Ectodermal cell (in vitro differentiated cells): ENCODE data around the gene GALE.
A peak's percentile ranks its signal among the peaks of the same experiment; 100 is the strongest.
"Not testable (repeated sequence)": the region's sequence is repeated elsewhere in the genome, so short reads cannot be mapped to it uniquely, and the experiment has no call there.

Source experiments
- H3K27ac ChIP-seq: 2 replicates; pipeline ENCODE4 v1.7.0; 2013; ENCODE audit warnings: mild to moderate bottlenecking, low read depth, low read length; ENCODE audit not compliant: insufficient read depth, poor library complexity, severe bottlenecking
- H3K27me3 ChIP-seq: 2 replicates; pipeline ENCODE4 v1.7.0; 2013; ENCODE audit warnings: mild to moderate bottlenecking, low read length; ENCODE audit not compliant: insufficient read depth, control insufficient read depth, poor library complexity, severe bottlenecking
- H3K36me3 ChIP-seq: one replicate; pipeline ENCODE4 v1.7.0; 2013; ENCODE audit warnings: low read length; ENCODE audit not compliant: control insufficient read depth, insufficient read depth
- H3K4me1 ChIP-seq: one replicate; pipeline ENCODE4 v1.7.0; 2013; ENCODE audit warnings: low read length; ENCODE audit not compliant: control insufficient read depth, insufficient read depth
- H3K4me3 ChIP-seq: 2 replicates; pipeline ENCODE4 v1.7.0; 2013; ENCODE audit warnings: low read depth, low read length, control low read depth; ENCODE audit not compliant: insufficient read depth
- H3K9me3 ChIP-seq: 2 replicates; pipeline ENCODE4 v1.7.0; 2013; ENCODE audit warnings: mild to moderate bottlenecking, low read length, moderate library complexity; ENCODE audit not compliant: control insufficient read depth
- WGBS, 2 experiments: methylation state at CpG; one replicate each; pipeline ENCODE4 v1.1.7; 2013; ENCODE audit warnings: missing lambda C conversion rate in 2 of 2; 5-methylcytosine and 5-hydroxymethylcytosine counted together

The GALE gene

GRCh38 chr1:23799570-23800399, 769 bp downstream of the GALE start:
- Histone ChIP-seq H3K27me3 (peaks cover 14% of the 10 kb centered on the region), H3K4me1 (peaks cover 15% of the 10 kb centered on the region), H3K36me3 (no peaks in the 10 kb centered on the region), H3K9me3 (no peaks in the 10 kb centered on the region), H3K27ac (peak overlapping the region; percentile 26), H3K4me3 (peak overlapping the region; percentile 83)
- WGBS, 2 experiments: 3 to 4% methylated on average over 48 of the region's 48 CpGs

- Histone ChIP-seq H3K4me3 (peak overlapping the region; percentile 83), H3K36me3 (no peaks in the 10 kb centered on the region), H3K27ac (no peak overlapping the region), H3K4me1 (peaks cover 15% of the 10 kb centered on the region), H3K9me3 (no peaks in the 10 kb centered on the region), H3K27me3 (peaks cover 14% of the 10 kb centered on the region)
- 66 to 67% methylated on average over 7 of the region's 7 CpGs for WGBS, 2 experiments
Measured at GRCh38 chr1:23799255-23799569, 1.3 kb downstream of the GALE start.

- 91 to 92% methylated on average over 12 of the region's 12 CpGs for WGBS, 2 experiments
- Histone ChIP-seq H3K4me3 (no peak overlapping the region), H3K27me3 (peaks cover 14% of the 10 kb centered on the region), H3K4me1 (peaks cover 15% of the 10 kb centered on the region), H3K36me3 (no peaks in the 10 kb centered on the region), H3K27ac (no peak overlapping the region), H3K9me3 (no peaks in the 10 kb centered on the region)
Measured at GRCh38 chr1:23798662-23799142, 1.9 kb downstream of the GALE start.

- H3K27me3 ChIP-seq: peaks cover 14% of the 10 kb centered on the region
- WGBS, 2 experiments: 94 to 95% methylated on average over 20 of the region's 20 CpGs
- H3K27ac ChIP-seq: no peak overlapping the region
- H3K9me3 ChIP-seq: no peaks in the 10 kb centered on the region
- no peaks in the 10 kb centered on the region for H3K36me3 ChIP-seq
- peaks cover 15% of the 10 kb centered on the region for H3K4me1 ChIP-seq
- H3K4me3 ChIP-seq: no peak overlapping the region
Measured at GRCh38 chr1:23797478-23798448, 2.8 kb downstream of the GALE start.

GRCh38 chr1:23796466-23797271, 3.9 kb downstream of the GALE start:
- Histone ChIP-seq H3K4me3 (no peak overlapping the region), H3K27ac (no peak overlapping the region), H3K36me3 (no peaks in the 10 kb centered on the region), H3K27me3 (peaks cover 9% of the 10 kb centered on the region), H3K9me3 (no peaks in the 10 kb centered on the region), H3K4me1 (peaks cover 20% of the 10 kb centered on the region)
- 85 to 86% methylated on average over 17 of the region's 17 CpGs for WGBS, 2 experiments

DNA sequence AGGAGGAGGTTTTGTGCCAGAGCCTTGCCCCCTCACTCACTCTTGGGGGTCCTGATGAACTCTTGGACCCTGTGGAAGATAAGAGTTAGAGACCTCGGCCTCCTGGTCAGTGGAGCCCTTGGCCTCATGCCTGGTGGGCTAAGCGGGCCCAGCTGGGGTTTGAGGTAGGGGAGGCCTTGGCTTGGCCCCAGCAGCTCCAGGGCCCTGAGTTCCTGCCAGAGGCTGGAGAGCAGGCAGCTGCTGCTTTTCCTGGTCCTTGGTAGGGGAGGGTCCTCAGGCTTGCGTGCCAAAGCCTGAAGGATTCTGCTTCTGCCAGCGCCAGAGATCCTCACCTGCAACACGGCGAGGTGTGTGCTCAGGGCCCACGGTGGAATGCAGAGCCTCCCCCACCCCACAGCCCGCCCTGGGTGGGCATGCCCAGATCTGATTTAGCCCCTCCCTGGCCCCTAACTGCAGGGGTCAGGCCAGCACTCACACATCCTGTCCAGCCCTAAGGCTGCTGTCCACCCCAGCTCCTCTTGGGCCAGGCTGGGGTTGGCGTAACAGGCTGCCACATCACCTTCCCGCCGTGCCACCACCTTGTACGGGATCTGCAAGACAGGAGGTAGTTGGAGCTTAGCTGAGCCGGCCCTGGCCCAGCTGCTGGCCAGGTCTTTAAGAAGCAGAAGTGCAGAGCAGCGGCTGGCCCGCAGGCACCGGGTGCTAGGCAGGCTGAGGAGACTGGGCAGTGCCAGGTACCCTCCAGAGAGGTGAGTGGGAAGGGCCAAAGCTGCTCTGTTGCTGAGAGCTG, 4.7 kb downstream of the GALE start:
- no peaks in the 10 kb centered on the region for H3K9me3 ChIP-seq
- peaks cover 14% of the 10 kb centered on the region for H3K4me1 ChIP-seq
- no peaks in the 10 kb centered on the region for H3K36me3 ChIP-seq
- peaks cover under 1% of the 10 kb centered on the region for H3K27me3 ChIP-seq
- H3K4me3 ChIP-seq: no peak overlapping the region
- no peak overlapping the region for H3K27ac ChIP-seq
- WGBS, 2 experiments: 96 to 97% methylated on average over 16 of the region's 16 CpGs

GRCh38 chr1:23794732-23795182, 5.8 kb downstream of the GALE start:
- H3K9me3 ChIP-seq, H3K36me3 ChIP-seq, H3K27me3 ChIP-seq, H3K27ac ChIP-seq, H3K4me3 ChIP-seq: not testable (repeated sequence)
- WGBS, 2 experiments: 91 to 93% methylated on average over 9 of the region's 9 CpGs
- peaks cover 14% of the 10 kb centered on the region for H3K4me1 ChIP-seq

DNA sequence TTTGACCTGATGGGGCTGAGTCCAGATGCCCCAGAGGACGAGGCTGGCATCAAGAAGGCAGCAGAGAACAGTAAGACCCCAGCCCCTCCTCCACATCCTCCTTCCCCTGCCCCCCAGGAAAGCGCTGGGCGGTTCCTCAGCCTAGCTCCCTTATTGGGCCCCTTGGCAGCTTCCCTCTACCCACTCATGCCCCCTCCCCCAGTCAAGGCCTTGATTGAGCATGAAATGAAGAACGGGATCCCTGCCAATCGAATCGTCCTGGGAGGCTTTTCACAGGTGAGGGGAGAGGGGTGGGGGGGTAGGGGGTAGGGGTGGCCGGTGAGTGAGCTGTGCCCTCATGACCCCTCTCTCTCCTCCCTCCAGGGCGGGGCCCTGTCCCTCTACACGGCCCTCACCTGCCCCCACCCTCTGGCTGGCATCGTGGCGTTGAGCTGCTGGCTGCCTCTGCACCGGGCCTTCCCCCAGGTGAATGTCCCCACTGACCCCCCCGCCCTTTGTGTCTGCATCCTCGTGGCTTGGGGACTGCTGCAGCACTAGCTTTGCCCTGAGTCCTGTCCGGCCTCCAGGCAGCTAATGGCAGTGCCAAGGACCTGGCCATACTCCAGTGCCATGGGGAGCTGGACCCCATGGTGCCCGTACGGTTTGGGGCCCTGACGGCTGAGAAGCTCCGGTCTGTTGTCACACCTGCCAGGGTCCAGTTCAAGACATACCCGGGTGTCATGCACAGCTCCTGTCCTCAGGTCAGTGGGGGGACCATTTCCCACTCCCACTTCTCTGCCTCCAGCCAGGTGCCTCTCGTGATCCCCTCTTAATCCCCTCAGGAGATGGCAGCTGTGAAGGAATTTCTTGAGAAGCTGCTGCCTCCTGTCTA, 6.5 kb downstream of the GALE start:
- 92 to 94% methylated on average over 17 to 18 of the region's 21 CpGs for WGBS, 2 experiments
- Histone ChIP-seq H3K27ac (no peak overlapping the region), H3K27me3 (no peaks in the 10 kb centered on the region), H3K4me3 (no peak overlapping the region), H3K36me3 (no peaks in the 10 kb centered on the region), H3K9me3 (no peaks in the 10 kb centered on the region), H3K4me1 (peaks cover 7% of the 10 kb centered on the region)
